Measurements from ENCODE around the gene RAG1. TPM values are rescaled to one million over a fixed set of nuclear protein-coding genes. Genes with fewer than 3 reads are reported as not detected.
"Not testable (repeated sequence)": the region's sequence is repeated elsewhere in the genome, so short reads cannot be mapped to it uniquely, and the experiment has no call there.

The RAG1 gene
- total RNA-seq (2014; rRNA removed; shearing (Covaris generic)) = 0.14 and 0.34 TPM in 2 replicates

- no peak for DNase-seq (ENCODE audit: low spot score)
These were observed at the start of gene RAG1 for GRCh38 chr11:36567694-36568093. Gene RAG1, plus strand, starts transcription at chr11:36568007. Its CDS starts 5,298 bp downstream, at chr11:36573305.

GRCh38 chr11:36530840-36531239, 37.0 kb upstream of the RAG1 start:
- no peak for DNase-seq (ENCODE audit: low spot score)

GRCh38 chr11:36532941-36533601, 34.7 kb upstream of the RAG1 start:
- no peak for DNase-seq (ENCODE audit: low spot score)

- no peak for DNase-seq (ENCODE audit: low spot score)
These were observed 33.4 kb upstream of the RAG1 start for GRCh38 chr11:36534276-36534840.

- DNase-seq (ENCODE audit: low spot score) = peak; percentile 47
These were observed 26.8 kb upstream of the RAG1 start for GRCh38 chr11:36540998-36541397.

GRCh38 chr11:36550385-36551115, 17.3 kb upstream of the RAG1 start:
- DNase-seq (ENCODE audit: low spot score) = no peak

- not testable (repeated sequence) for DNase-seq (ENCODE audit: low spot score)
These were observed 10.4 kb upstream of the RAG1 start for GRCh38 chr11:36557390-36557789.

GRCh38 chr11:36557991-36558390, 9.8 kb upstream of the RAG1 start:
- no peak for DNase-seq (ENCODE audit: low spot score)

GRCh38 chr11:36558571-36559413, 9.0 kb upstream of the RAG1 start:
- no peak for DNase-seq (ENCODE audit: low spot score)

GRCh38 chr11:36564376-36565030, 3.3 kb upstream of the RAG1 start:
- peak; percentile 45 for DNase-seq (ENCODE audit: low spot score)

- no peak for DNase-seq (ENCODE audit: low spot score)
These were observed 2.7 kb upstream of the RAG1 start for GRCh38 chr11:36565031-36565610.

- no peak for DNase-seq (ENCODE audit: low spot score)
These were observed 1.3 kb upstream of the RAG1 start for GRCh38 chr11:36566407-36567053.

- no peak for DNase-seq (ENCODE audit: low spot score)
These were observed 1.3 kb downstream of the RAG1 start for GRCh38 chr11:36569095-36569494.

GRCh38 chr11:36574486-36574885, 6.7 kb downstream of the RAG1 start:
- DNase-seq (ENCODE audit: low spot score) = no peak

- peak; percentile 10 for DNase-seq (ENCODE audit: low spot score)
These were observed 9.6 kb downstream of the RAG1 start for GRCh38 chr11:36577373-36577772.

GRCh38 chr11:36577859-36578258, 10.1 kb downstream of the RAG1 start:
- DNase-seq (ENCODE audit: low spot score) = peak; percentile 79

- peak; percentile 10 for DNase-seq (ENCODE audit: low spot score)
These were observed 10.7 kb downstream of the RAG1 start for GRCh38 chr11:36578458-36578857.

GRCh38 chr11:36581536-36581935, 13.7 kb downstream of the RAG1 start:
- DNase-seq (ENCODE audit: low spot score) = no peak

- DNase-seq (ENCODE audit: low spot score) = no peak
These were observed 15.9 kb downstream of the RAG1 start for GRCh38 chr11:36583667-36584066.

GRCh38 chr11:36586543-36586942, 18.7 kb downstream of the RAG1 start:
- no peak for DNase-seq (ENCODE audit: low spot score)

GRCh38 chr11:36588099-36588498, 20.3 kb downstream of the RAG1 start:
- DNase-seq (ENCODE audit: low spot score) = no peak

Data from A172 (cell line).